Upper lobe of left lung (tissue), 6 donors: ENCODE data around the gene ARPIN. TPM values are rescaled to one million over a fixed set of nuclear protein-coding genes. Genes with fewer than 3 reads are reported as not detected.

Experiments
- ATAC-seq, 2 donors: fragments of 200-7000 bp; cut with Tn5 transposase; one replicate each; pipeline ENCODE4 v1.9.1; 2022; ENCODE audit warnings: mild to moderate bottlenecking in 2 of 2, moderate library complexity in 2 of 2; ENCODE audit not compliant: low FRiP score in 2 of 2
- DNase-seq, 2 donors: peaks; one replicate each; pipeline ENCODE4 v3.0.0-alpha.2; 2019 to 2020
- H3K27ac ChIP-seq, 4 donors: fragments of 200-600 bp; sonication (generic); one replicate each; pipeline ENCODE4 v1.5.1; 2016 to 2019
- H3K27me3 ChIP-seq, 4 donors: fragments of 200-600 bp; sonication (generic); one replicate each; pipeline ENCODE4 v1.5.1; 2017 to 2019
- H3K36me3 ChIP-seq, 4 donors: fragments of 200-600 bp; sonication (generic); one replicate each; pipeline ENCODE4 v1.5.1; 2016 to 2019
- H3K4me1 ChIP-seq, 4 donors: fragments of 200-600 bp; sonication (generic); one replicate each; pipeline ENCODE4 v1.5.1; 2018 to 2019
- H3K4me3 ChIP-seq, 4 donors: fragments of 200-600 bp; sonication (generic); one replicate each; pipeline ENCODE4 v1.5.1; 2017 to 2019; ENCODE audit warnings: mild to moderate bottlenecking in 2 of 4, moderate library complexity in 1 of 4
- H3K9me3 ChIP-seq, 4 donors: fragments of 200-600 bp; sonication (generic); one replicate each; pipeline ENCODE4 v1.5.1; 2018 to 2019
- EP300 ChIP-seq, 4 donors: sonication (generic); formaldehyde crosslinking; IDR thresholded peaks; one replicate each; pipeline ENCODE4 v1.5.1; 2017; ENCODE audit warnings: antibody characterized with exemption in 4 of 4, control low read depth in 2 of 4
- POLR2A ChIP-seq, 4 donors: fragments of 450-650 bp; IDR thresholded peaks; one replicate each; pipeline ENCODE4 v1.5.1; 2016 to 2017; ENCODE audit warnings: antibody characterized with exemption in 4 of 4, mild to moderate bottlenecking in 2 of 4
- POLR2AphosphoS5 ChIP-seq, 2 donors: sonication (generic); formaldehyde crosslinking; IDR thresholded peaks; one replicate each; pipeline ENCODE4 v1.5.1; 2017; ENCODE audit warnings: antibody characterized with exemption in 2 of 2
- WGBS, 2 donors: methylation state at CpG; one replicate each; pipeline ENCODE4 v1.1.5; 2017 to 2018; 5-methylcytosine and 5-hydroxymethylcytosine counted together
- total RNA-seq, 6 donors: library from RNA; depleted of rRNA in 4 of 6; stranded (reverse); fragments of >200 nt in 4 of 6; gene quantifications; one replicate each; pipeline versions ENCODE4 v1.1.0 to v1.2.1, GENCODE V29; 2016 to 2021
- TF ChIP-seq, protein P1 (sequence below), 6 experiments: fragments of 450-650 bp in 4 of 6; fragments of 200-600 bp in 2 of 6; sonication (generic) in 2 of 6; IDR thresholded peaks; one replicate each; pipeline ENCODE4 v1.5.1; 2016 to 2019; ENCODE audit warnings: antibody characterized with exemption in 6 of 6
- donor health status: DM: no; HTN: no; CAD: no; lungs with moderate emphysema.
- donor health status: DM: no; HTN: yes; CAD: no; lungs with severe emphysema.

ARPIN gene
- total RNA-seq, 6 donors from 2014 or later: 24.9 to 56.6 (median 35.1) TPM

DNA sequence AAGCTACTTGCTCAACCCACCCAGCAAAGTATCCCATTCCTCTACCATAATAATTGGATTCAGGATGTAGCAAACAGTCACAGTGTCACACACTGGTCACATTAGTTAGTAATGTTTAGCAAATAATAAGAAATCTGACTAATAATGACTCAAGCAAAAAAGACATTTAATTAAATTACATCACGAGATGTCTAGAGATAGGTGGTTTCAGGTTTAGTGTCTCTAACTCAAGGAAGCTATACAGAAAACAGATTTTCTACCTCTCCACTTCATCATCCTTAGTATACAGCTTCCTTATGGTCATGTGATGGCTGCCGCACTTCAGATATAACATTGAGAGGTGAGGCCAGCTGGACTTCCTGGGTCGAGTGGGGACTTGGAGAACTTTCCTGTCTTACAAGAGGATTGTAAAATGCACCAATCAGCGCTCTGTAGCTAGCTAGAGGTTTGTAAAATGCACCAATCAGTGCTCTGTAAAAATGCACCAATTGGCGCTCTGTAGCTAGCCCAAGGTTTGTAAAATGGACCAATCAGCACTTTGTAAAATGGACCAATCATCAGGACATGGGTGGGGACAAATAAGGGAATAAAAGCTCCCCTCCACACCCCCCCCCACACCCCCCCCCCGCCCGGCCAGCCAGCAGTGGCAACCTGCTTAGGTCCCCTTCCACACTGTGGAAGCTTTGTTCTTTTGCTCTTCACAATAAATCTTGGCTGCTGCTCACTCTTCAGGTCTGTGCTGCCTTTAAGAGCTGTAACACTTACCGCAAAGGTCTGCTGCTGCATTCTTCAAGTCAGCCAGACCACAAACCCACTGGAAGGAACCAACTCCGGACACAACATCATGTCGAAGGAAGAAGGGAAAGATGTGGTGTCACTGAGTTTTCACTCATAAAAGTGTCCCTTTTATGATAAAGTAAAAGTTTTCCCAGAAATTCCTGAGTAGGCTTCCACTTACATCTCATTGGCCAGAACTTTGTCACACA lies 24.9 kb upstream of the ARPIN start:
- Histone ChIP-seq H3K27me3 (no peaks in the 10 kb centered on the region), H3K36me3 (no peaks in the 10 kb centered on the region), H3K27ac (no peak overlapping the region), H3K9me3 (no peaks in the 10 kb centered on the region), H3K4me1 (no peaks in the 10 kb centered on the region), H3K4me3 (no peak overlapping the region)
- TF ChIP-seq POLR2A (IDR thresholded peaks at IDR 0.05) (no peak), POLR2AphosphoS5 (IDR thresholded peaks at IDR 0.05) (no peak), EP300 (IDR thresholded peaks at IDR 0.05) (no peak)
- TF ChIP-seq, protein P1, sequence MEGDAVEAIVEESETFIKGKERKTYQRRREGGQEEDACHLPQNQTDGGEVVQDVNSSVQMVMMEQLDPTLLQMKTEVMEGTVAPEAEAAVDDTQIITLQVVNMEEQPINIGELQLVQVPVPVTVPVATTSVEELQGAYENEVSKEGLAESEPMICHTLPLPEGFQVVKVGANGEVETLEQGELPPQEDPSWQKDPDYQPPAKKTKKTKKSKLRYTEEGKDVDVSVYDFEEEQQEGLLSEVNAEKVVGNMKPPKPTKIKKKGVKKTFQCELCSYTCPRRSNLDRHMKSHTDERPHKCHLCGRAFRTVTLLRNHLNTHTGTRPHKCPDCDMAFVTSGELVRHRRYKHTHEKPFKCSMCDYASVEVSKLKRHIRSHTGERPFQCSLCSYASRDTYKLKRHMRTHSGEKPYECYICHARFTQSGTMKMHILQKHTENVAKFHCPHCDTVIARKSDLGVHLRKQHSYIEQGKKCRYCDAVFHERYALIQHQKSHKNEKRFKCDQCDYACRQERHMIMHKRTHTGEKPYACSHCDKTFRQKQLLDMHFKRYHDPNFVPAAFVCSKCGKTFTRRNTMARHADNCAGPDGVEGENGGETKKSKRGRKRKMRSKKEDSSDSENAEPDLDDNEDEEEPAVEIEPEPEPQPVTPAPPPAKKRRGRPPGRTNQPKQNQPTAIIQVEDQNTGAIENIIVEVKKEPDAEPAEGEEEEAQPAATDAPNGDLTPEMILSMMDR (IDR thresholded peaks at IDR 0.05): no peak
- DNase-seq (no peak), ATAC-seq (no peak)
- 66 to 77% methylated on average over 8 to 10 of the region's 10 CpGs for WGBS, 2 donors

DNA sequence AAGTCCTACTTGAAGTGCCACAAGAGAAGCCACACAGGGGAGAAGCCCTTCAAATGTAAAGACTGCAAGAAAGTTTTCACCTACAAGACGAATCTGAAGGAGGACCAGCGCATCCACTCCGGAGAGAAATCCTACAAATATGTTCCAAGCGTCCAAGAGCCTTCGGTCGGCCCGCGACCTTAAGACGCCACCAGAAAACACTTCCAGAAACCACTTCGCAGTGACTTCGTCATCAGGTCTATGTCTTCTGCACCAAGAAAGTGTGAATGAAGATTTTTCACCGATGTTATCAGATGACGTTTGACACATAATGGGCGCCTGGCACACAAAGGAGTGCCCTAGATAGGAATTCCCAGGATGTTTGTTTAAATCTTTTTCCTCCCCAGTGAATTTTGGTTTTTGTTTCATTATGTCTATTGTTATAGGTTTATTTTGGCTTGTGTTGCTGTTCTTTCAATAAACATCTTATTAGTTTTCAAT lies 24.1 kb upstream of the ARPIN start:
- DNase-seq (no peak), ATAC-seq (no peak)
- no peaks in the 10 kb centered on the region for H3K27me3 ChIP-seq
- H3K36me3 ChIP-seq: no peaks in the 10 kb centered on the region
- 81 to 84% methylated on average over 14 of the region's 14 CpGs for WGBS, 2 donors
- no peak overlapping the region for H3K27ac ChIP-seq
- no peaks in the 10 kb centered on the region for H3K9me3 ChIP-seq
- H3K4me1 ChIP-seq: no peaks in the 10 kb centered on the region
- no peak overlapping the region for H3K4me3 ChIP-seq
- TF ChIP-seq, protein P1 (IDR thresholded peaks at IDR 0.05): no peak
- TF ChIP-seq POLR2A (IDR thresholded peaks at IDR 0.05): no peak
- no peak for TF ChIP-seq EP300 (IDR thresholded peaks at IDR 0.05)

DNA sequence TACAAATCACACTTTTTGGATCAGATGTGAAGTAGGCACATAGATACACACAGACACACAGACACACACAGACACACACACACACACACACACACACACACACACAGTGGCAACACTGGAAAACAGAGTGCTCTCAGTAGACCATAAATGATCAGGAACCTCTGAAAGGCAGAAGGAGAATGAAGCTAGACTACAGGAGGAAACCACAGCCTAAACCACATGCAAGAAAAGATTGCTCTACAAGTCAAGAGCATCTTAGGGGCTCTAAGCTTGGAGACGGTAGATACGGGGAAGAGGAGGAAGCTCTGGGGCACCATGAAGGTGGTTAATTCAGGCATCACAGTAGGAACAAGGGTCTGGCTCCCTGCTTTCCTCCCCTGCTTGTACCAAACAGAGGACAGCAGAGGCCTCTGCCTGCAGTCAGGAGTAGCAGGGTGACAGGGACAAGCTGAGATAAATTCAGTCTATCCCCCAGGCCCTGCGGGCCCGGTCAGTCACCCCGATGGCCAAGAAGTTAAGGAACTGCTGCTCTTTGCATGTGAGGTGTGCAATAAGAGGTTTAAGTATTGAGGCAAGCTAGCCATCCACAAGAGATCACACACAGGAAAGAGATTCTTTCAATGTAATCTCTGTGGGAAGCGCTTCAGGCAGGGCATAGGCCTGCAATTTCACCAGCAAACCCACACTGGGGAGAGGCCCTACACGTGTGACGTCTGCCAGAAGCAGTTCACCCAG lies 23.5 kb upstream of the ARPIN start:
- no peaks in the 10 kb centered on the region for H3K9me3 ChIP-seq
- H3K4me3 ChIP-seq: no peak overlapping the region
- H3K36me3 ChIP-seq: no peaks in the 10 kb centered on the region
- TF ChIP-seq POLR2A (IDR thresholded peaks at IDR 0.05) (no peak), EP300 (IDR thresholded peaks at IDR 0.05) (no peak), POLR2AphosphoS5 (IDR thresholded peaks at IDR 0.05) (no peak)
- TF ChIP-seq, protein P1 (IDR thresholded peaks at IDR 0.05): no peak
- ATAC-seq: peak in 1 of 2 donors; percentile 26
- no peak for DNase-seq
- H3K4me1 ChIP-seq: no peaks in the 10 kb centered on the region
- no peaks in the 10 kb centered on the region for H3K27me3 ChIP-seq
- no peak overlapping the region for H3K27ac ChIP-seq
- 48 to 62% methylated on average over 5 to 8 of the region's 8 CpGs for WGBS, 2 donors

DNA sequence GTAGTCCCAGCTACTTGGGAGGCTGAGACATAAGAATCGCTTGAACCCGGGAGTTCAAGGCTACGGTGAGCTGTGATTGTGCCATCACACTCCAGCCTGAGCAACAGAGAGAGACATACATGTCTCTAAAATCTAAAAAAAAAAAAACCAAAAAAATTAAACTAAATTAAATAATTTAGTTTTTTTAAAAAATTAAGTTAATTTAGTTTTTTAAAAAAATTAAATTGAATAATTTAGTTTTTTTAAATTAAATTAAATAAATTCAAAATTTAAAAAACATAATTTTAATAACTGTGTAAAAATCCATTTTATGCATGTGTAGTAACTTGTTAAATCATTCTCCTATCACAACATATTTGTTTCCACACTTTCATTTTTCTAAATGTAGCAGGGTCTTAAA lies 20.1 kb upstream of the ARPIN start:
- no peak for TF ChIP-seq POLR2A (IDR thresholded peaks at IDR 0.05)
- TF ChIP-seq, protein P1 (IDR thresholded peaks at IDR 0.05): no peak
- TF ChIP-seq POLR2AphosphoS5 (IDR thresholded peaks at IDR 0.05): no peak
- no peak for TF ChIP-seq EP300 (IDR thresholded peaks at IDR 0.05)
- 100% methylated on average over 3 of the region's 3 CpGs for WGBS, 2 donors
- DNase-seq: no peak
- Histone ChIP-seq H3K4me3 (no peak overlapping the region), H3K9me3 (no peaks in the 10 kb centered on the region), H3K36me3 (no peaks in the 10 kb centered on the region), H3K27ac (no peak overlapping the region), H3K27me3 (no peaks in the 10 kb centered on the region), H3K4me1 (no peaks in the 10 kb centered on the region)
- no peak for ATAC-seq
